Activated naive CD8-positive, alpha-beta T cell treated with anti-CD3 and anti-CD28 coated beads, Interleukin-2, amount 10 ng/mL, durations not matched to agents 7 days and 5 days (primary cell): ENCODE measurements around the gene SGSM1. TPM values are rescaled to one million over a fixed set of nuclear protein-coding genes. Genes with fewer than 3 reads are reported as not detected.

ENCODE experiments used
- ATAC-seq: fragments of 150-1000 bp; cut with Tn5 transposase; one replicate; pipeline ENCODE4 v1.10.0; 2021; ENCODE audit warnings: low read depth, moderate library complexity
- POLR2A ChIA-PET: fragments of 350-600 bp; sonication (Branson Sonifier 250); formaldehyde crosslinking; loops from one replicate; lab custom pipeline; 2021; ENCODE audit warnings: antibody characterized with exemption; lab: Charles Lee
- DNase-seq: peaks from one replicate; pipeline ENCODE4 v3.0.0; 2021
- H3K27ac Mint-ChIP-seq: one replicate; pipeline ENCODE4 v1.8.0; 2022; ENCODE audit warnings: mild to moderate bottlenecking, mixed read lengths
- H3K27me3 Mint-ChIP-seq: one replicate; pipeline ENCODE4 v1.8.0; 2022; ENCODE audit warnings: mild to moderate bottlenecking, moderate library complexity, mixed read lengths
- H3K36me3 Mint-ChIP-seq: one replicate; pipeline ENCODE4 v1.8.0; 2021; ENCODE audit warnings: mild to moderate bottlenecking, mixed read lengths
- H3K4me1 Mint-ChIP-seq: one replicate; pipeline ENCODE4 v1.8.0; 2021; ENCODE audit warnings: mixed read lengths
- H3K4me3 Mint-ChIP-seq: one replicate; pipeline ENCODE4 v1.8.0; 2022; ENCODE audit warnings: mild to moderate bottlenecking, moderate library complexity, mixed read lengths
- H3K9me3 Mint-ChIP-seq: one replicate; pipeline ENCODE4 v1.8.0; 2021; ENCODE audit warnings: mixed read lengths
- total RNA-seq, 2 experiments: library from RNA; stranded (reverse); gene quantifications; one replicate each; pipeline ENCODE4 v1.2.3, GENCODE V29; 2021

Gene SGSM1
- total RNA-seq, 2 experiments from 2014 or later, result 0.34 to 1.1 TPM

- no peaks in the 10 kb centered on the region for H3K4me1 Mint-ChIP-seq
- H3K4me3 Mint-ChIP-seq, result no peak overlapping the region
- no peaks in the 10 kb centered on the region for H3K9me3 Mint-ChIP-seq
- H3K27me3 Mint-ChIP-seq, result peaks cover 2% of the 10 kb centered on the region
- no peaks in the 10 kb centered on the region for H3K36me3 Mint-ChIP-seq
- ATAC-seq (no peak), DNase-seq (no peak)
- no peak overlapping the region for H3K27ac Mint-ChIP-seq
- POLR2A ChIA-PET, result no interaction called here
Measured at GRCh38 chr22:24789516-24789915, 16.5 kb upstream of the SGSM1 start.

GRCh38 chr22:24791362-24791761 is 14.6 kb upstream of the SGSM1 start:
- Mint-ChIP-seq H3K9me3 (no peaks in the 10 kb centered on the region), H3K27me3 (peaks cover 2% of the 10 kb centered on the region), H3K4me3 (no peak overlapping the region), H3K36me3 (no peaks in the 10 kb centered on the region), H3K27ac (no peak overlapping the region), H3K4me1 (no peaks in the 10 kb centered on the region)
- POLR2A ChIA-PET, result no interaction called here
- no peak for DNase-seq
- no peak for ATAC-seq

- no peaks in the 10 kb centered on the region for H3K27me3 Mint-ChIP-seq
- no peaks in the 10 kb centered on the region for H3K9me3 Mint-ChIP-seq
- POLR2A ChIA-PET, result no interaction called here
- no peaks in the 10 kb centered on the region for H3K36me3 Mint-ChIP-seq
- H3K4me1 Mint-ChIP-seq, result no peaks in the 10 kb centered on the region
- H3K27ac Mint-ChIP-seq, result no peak overlapping the region
- no peak for ATAC-seq
- no peak overlapping the region for H3K4me3 Mint-ChIP-seq
- no peak for DNase-seq
Measured at GRCh38 chr22:24796056-24796455, 10.0 kb upstream of the SGSM1 start.

GRCh38 chr22:24796860-24797259 is 9.2 kb upstream of the SGSM1 start:
- Mint-ChIP-seq H3K36me3 (no peaks in the 10 kb centered on the region), H3K4me1 (peaks cover under 1% of the 10 kb centered on the region), H3K9me3 (no peaks in the 10 kb centered on the region), H3K4me3 (no peak overlapping the region), H3K27me3 (no peaks in the 10 kb centered on the region), H3K27ac (no peak overlapping the region)
- POLR2A ChIA-PET, result no interaction called here
- no peak for DNase-seq
- ATAC-seq, result no peak

GRCh38 chr22:24801901-24802465 is 4.0 kb upstream of the SGSM1 start:
- Mint-ChIP-seq H3K4me3 (no peak overlapping the region), H3K36me3 (no peaks in the 10 kb centered on the region), H3K9me3 (no peaks in the 10 kb centered on the region), H3K27me3 (peaks cover 2% of the 10 kb centered on the region), H3K27ac (no peak overlapping the region), H3K4me1 (peaks cover 3% of the 10 kb centered on the region)
- POLR2A ChIA-PET, result no interaction called here
- ATAC-seq (no peak), DNase-seq (no peak)

- peak; percentile 53 for DNase-seq
- no peaks in the 10 kb centered on the region for H3K9me3 Mint-ChIP-seq
- H3K36me3 Mint-ChIP-seq, result no peaks in the 10 kb centered on the region
- peaks cover 3% of the 10 kb centered on the region for H3K4me1 Mint-ChIP-seq
- no peak overlapping the region for H3K4me3 Mint-ChIP-seq
- POLR2A ChIA-PET, result interaction anchor here (0.7 kb wide), 1 partner anchor 945 kb away, joined by 3 read pairs; no protein-coding TSS in a partner anchor
- ATAC-seq, result no peak
- H3K27ac Mint-ChIP-seq, result no peak overlapping the region
- H3K27me3 Mint-ChIP-seq, result peaks cover 2% of the 10 kb centered on the region
Measured at GRCh38 chr22:24803064-24803542, 2.9 kb upstream of the SGSM1 start.

GRCh38 chr22:24806663-24807001 is 621 bp downstream of the SGSM1 start:
- POLR2A ChIA-PET, result no interaction called here
- H3K4me3 Mint-ChIP-seq, result peak overlapping the region; percentile 15

GRCh38 chr22:24807284-24807950 is 1.4 kb downstream of the SGSM1 start:
- H3K27ac Mint-ChIP-seq, result no peak overlapping the region
- no peak overlapping the region for H3K4me3 Mint-ChIP-seq
- no peaks in the 10 kb centered on the region for H3K4me1 Mint-ChIP-seq

More at GRCh38 chr22:24806663-24807001, 621 bp downstream of the SGSM1 start:
- H3K9me3 Mint-ChIP-seq, result no peaks in the 10 kb centered on the region
- H3K36me3 Mint-ChIP-seq, result no peaks in the 10 kb centered on the region
- peaks cover 3% of the 10 kb centered on the region for H3K4me1 Mint-ChIP-seq
- peaks cover 3% of the 10 kb centered on the region for H3K27me3 Mint-ChIP-seq
- no peak for ATAC-seq
- H3K27ac Mint-ChIP-seq, result no peak overlapping the region
- no peak for DNase-seq

GRCh38 chr22:24809331-24809730 is 3.3 kb downstream of the SGSM1 start:
- no peak for ATAC-seq
- Mint-ChIP-seq H3K27ac (no peak overlapping the region), H3K9me3 (no peaks in the 10 kb centered on the region), H3K36me3 (no peaks in the 10 kb centered on the region), H3K4me1 (no peaks in the 10 kb centered on the region), H3K4me3 (no peak overlapping the region), H3K27me3 (peaks cover 3% of the 10 kb centered on the region)
- POLR2A ChIA-PET, result no interaction called here
- no peak for DNase-seq

More at GRCh38 chr22:24807284-24807950, 1.4 kb downstream of the SGSM1 start:
- ATAC-seq, result no peak
- peaks cover 3% of the 10 kb centered on the region for H3K27me3 Mint-ChIP-seq
- no peak for DNase-seq
- H3K36me3 Mint-ChIP-seq, result no peaks in the 10 kb centered on the region
- POLR2A ChIA-PET, result no interaction called here
- no peaks in the 10 kb centered on the region for H3K9me3 Mint-ChIP-seq

- no peaks in the 10 kb centered on the region for H3K4me1 Mint-ChIP-seq
- peaks cover 3% of the 10 kb centered on the region for H3K9me3 Mint-ChIP-seq
- no peaks in the 10 kb centered on the region for H3K36me3 Mint-ChIP-seq
- ATAC-seq, result no peak
- POLR2A ChIA-PET, result no interaction called here
- H3K27ac Mint-ChIP-seq, result no peak overlapping the region
- H3K27me3 Mint-ChIP-seq, result peaks cover 4% of the 10 kb centered on the region
- H3K4me3 Mint-ChIP-seq, result no peak overlapping the region
- DNase-seq, result no peak
Measured at GRCh38 chr22:24810043-24810749, 4.2 kb downstream of the SGSM1 start.

GRCh38 chr22:24812950-24813775 is 7.2 kb downstream of the SGSM1 start:
- no peak for DNase-seq
- H3K9me3 Mint-ChIP-seq, result peaks cover 9% of the 10 kb centered on the region
- no peak overlapping the region for H3K4me3 Mint-ChIP-seq
- POLR2A ChIA-PET, result no interaction called here
- H3K36me3 Mint-ChIP-seq, result peaks cover 3% of the 10 kb centered on the region
- no peak for ATAC-seq
- H3K27me3 Mint-ChIP-seq, result peaks cover 4% of the 10 kb centered on the region
- no peak overlapping the region for H3K27ac Mint-ChIP-seq
- H3K4me1 Mint-ChIP-seq, result no peaks in the 10 kb centered on the region

- Mint-ChIP-seq H3K27me3 (peaks cover 4% of the 10 kb centered on the region), H3K36me3 (peaks cover 3% of the 10 kb centered on the region), H3K27ac (no peak overlapping the region), H3K4me3 (no peak overlapping the region), H3K9me3 (peaks cover 9% of the 10 kb centered on the region), H3K4me1 (no peaks in the 10 kb centered on the region)
- DNase-seq, result no peak
- POLR2A ChIA-PET, result no interaction called here
- ATAC-seq, result no peak
Measured at GRCh38 chr22:24813861-24814770, 8.1 kb downstream of the SGSM1 start.
